T-helper 2 cell (primary cell): ENCODE measurements around the gene APBB1.

Experiments
- DNase-seq, 5 experiments: peaks; one replicate each; pipeline versions ENCODE4 v3.0.0 to v3.0.0-alpha.2; 2012 to 2022

APBB1 gene

GRCh38 chr11:6391537-6392134 is 27.3 kb downstream of the APBB1 start:
- no peak for DNase-seq

- no peak for DNase-seq
Observed at GRCh38 chr11:6390718-6391469, 28.0 kb downstream of the APBB1 start.

GRCh38 chr11:6389905-6390717 is 28.8 kb downstream of the APBB1 start, which contains the start of gene SMPD1:
SMPD1 (plus strand) TSS chr11:6390474; CDS start chr11:6390599, 125 bp downstream.
- peak; percentile 85 to 96 (median 92) for DNase-seq

GRCh38 chr11:6388748-6389147 is 30.1 kb downstream of the APBB1 start:
- DNase-seq = no peak

GRCh38 chr11:6387811-6388599 is 30.9 kb downstream of the APBB1 start:
- DNase-seq = no peak

GRCh38 chr11:6385046-6385777 is 33.7 kb downstream of the APBB1 start:
- no peak for DNase-seq

GRCh38 chr11:6378640-6378989 is 40.3 kb downstream of the APBB1 start:
- DNase-seq = no peak

GRCh38 chr11:6377902-6378639 is 40.8 kb downstream of the APBB1 start:
- peak in 1 of 5 experiments; percentile 59 for DNase-seq

GRCh38 chr11:6371825-6372224 is 47.1 kb downstream of the APBB1 start:
- DNase-seq = no peak

- DNase-seq = no peak
Observed at GRCh38 chr11:6365659-6366058, 53.2 kb downstream of the APBB1 start.

GRCh38 chr11:6362873-6363678 is 55.8 kb downstream of the APBB1 start:
- peak in 4 of 5 experiments; percentile 13 to 73 (median 48) for DNase-seq

GRCh38 chr11:6362185-6362872 is 56.6 kb downstream of the APBB1 start:
- DNase-seq = no peak

- DNase-seq = no peak
Observed at GRCh38 chr11:6360183-6360582, 58.7 kb downstream of the APBB1 start.

- DNase-seq = peak in 1 of 5 experiments; percentile 9
Observed at GRCh38 chr11:6357222-6357621, 61.7 kb downstream of the APBB1 start.

GRCh38 chr11:6356503-6357055 is 62.3 kb downstream of the APBB1 start:
- DNase-seq = no peak

GRCh38 chr11:6354651-6355485 is 64.0 kb downstream of the APBB1 start:
- DNase-seq = no peak

GRCh38 chr11:6353367-6353987 is 65.4 kb downstream of the APBB1 start:
- peak in 4 of 5 experiments; percentile 21 to 58 (median 34) for DNase-seq
